Epithelial cell of proximal tubule (primary cell): ENCODE results near the gene ACSL5. TPM values are rescaled to one million over a fixed set of nuclear protein-coding genes. Genes with fewer than 3 reads are reported as not detected.
"Not testable (repeated sequence)": the region's sequence is repeated elsewhere in the genome, so short reads cannot be mapped to it uniquely, and the experiment has no call there.

ENCODE experiments used
- DNase-seq: peaks from one replicate; pipeline ENCODE4 v3.0.0-alpha.2; 2011; ENCODE audit warnings: low read depth
- H3K4me3 ChIP-seq: 2 replicates; pipeline ENCODE4 v1.5.1; 2011; ENCODE audit warnings: low read depth, mild to moderate bottlenecking, low read length
- CTCF ChIP-seq: conservative IDR thresholded peaks from 2 replicates; pipeline ENCODE4 v1.5.1; 2012; ENCODE audit warnings: low read depth, mild to moderate bottlenecking, low read length
- total RNA-seq: library from RNA; depleted of rRNA; stranded (reverse); fragments of >200 nt; gene quantifications from 2 replicates; pipeline ENCODE4 v1.2.3, GENCODE V29; 2015

The ACSL5 gene
- total RNA-seq, 1 donor from 2014 or later: 3.1 TPM

- DNase-seq: no peak
- no peak for TF ChIP-seq CTCF
- H3K4me3 ChIP-seq: no peak overlapping the region
These were observed 87.3 kb downstream of the ACSL5 start for GRCh38 chr10:112461029-112461887.

GRCh38 chr10:112464074-112464473, 90.2 kb downstream of the ACSL5 start:
- not testable (repeated sequence) for H3K4me3 ChIP-seq, DNase-seq

- no peak overlapping the region for H3K4me3 ChIP-seq
- no peak for TF ChIP-seq CTCF
- DNase-seq: no peak
These were observed 91.5 kb downstream of the ACSL5 start for GRCh38 chr10:112465299-112465883.

GRCh38 chr10:112466802-112467201, 92.9 kb downstream of the ACSL5 start:
- DNase-seq: no peak
- no peak overlapping the region for H3K4me3 ChIP-seq
- no peak for TF ChIP-seq CTCF

GRCh38 chr10:112467541-112468075, 93.7 kb downstream of the ACSL5 start:
- DNase-seq: no peak
- no peak overlapping the region for H3K4me3 ChIP-seq
- TF ChIP-seq CTCF: no peak

- peak; percentile 25 for DNase-seq
- TF ChIP-seq CTCF: peak; percentile 68
- H3K4me3 ChIP-seq: no peak overlapping the region
These were observed 98.1 kb downstream of the ACSL5 start for GRCh38 chr10:112471878-112472487.

- no peak overlapping the region for H3K4me3 ChIP-seq
- no peak for DNase-seq
- TF ChIP-seq CTCF: peak; percentile 63
These were observed 101.8 kb downstream of the ACSL5 start for GRCh38 chr10:112475575-112476218.
